ENCODE measurements around the gene SAP25. TPM values are rescaled to one million over a fixed set of nuclear protein-coding genes. Genes with fewer than 3 reads are reported as not detected.

SAP25 gene
- total RNA-seq: 1 to 10 TPM in 3 of 6 experiments, under 1 TPM in 1, not detected in 2; 0.53 to 4.5 (median 2.2) TPM
- long read RNA-seq: 0 reads

DNA sequence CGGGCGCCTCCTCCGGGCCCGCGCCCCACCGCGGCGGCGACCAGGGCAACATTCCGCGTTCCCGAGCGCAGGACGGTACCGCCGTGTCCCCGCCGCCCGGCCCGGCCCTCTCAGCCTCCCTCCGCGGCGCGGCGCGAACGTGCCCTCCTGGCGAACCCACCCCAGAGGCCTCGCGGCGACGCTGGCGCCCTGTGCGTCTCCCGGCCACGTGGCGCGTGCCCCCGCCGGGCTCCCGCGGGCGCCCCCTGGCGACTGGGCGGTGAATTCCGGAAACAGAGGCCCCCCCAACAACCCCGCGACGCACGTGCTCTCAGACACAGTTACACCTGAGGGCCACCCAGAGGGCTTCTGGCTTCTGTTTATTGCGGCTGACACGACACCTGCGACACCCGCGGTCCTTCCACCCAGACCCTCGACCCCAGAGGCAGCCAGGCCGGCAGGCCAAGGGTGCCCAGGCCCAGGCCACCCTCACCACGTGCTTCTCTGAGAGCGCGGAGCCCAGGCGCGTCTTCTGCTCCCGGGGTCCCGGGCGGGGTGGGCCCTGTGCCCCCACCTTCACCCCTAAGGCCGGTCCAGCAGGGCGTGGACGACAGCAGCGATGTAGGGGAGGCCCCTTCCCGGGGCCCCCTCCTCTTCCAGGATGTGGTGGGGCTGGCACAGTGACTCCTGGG, at the start of gene SAP25:
Gene SAP25, minus strand, starts transcription at position 210 of the 671 bp plus-strand sequence. Its CDS starts 158 bp downstream, at position 52.
- H3K27me3 ChIP-seq: no peaks in the 10 kb centered on the region
- peaks cover 0 to 38% (median 7%) of the 10 kb centered on the region in 4 donors for H3K36me3 ChIP-seq
- H3K4me3 ChIP-seq: no peak within 1 kb of the TSS
- peaks cover 0 to 21% (median 9%) of the 10 kb centered on the region in 4 donors for H3K4me1 ChIP-seq
- TF ChIP-seq, protein P1, sequence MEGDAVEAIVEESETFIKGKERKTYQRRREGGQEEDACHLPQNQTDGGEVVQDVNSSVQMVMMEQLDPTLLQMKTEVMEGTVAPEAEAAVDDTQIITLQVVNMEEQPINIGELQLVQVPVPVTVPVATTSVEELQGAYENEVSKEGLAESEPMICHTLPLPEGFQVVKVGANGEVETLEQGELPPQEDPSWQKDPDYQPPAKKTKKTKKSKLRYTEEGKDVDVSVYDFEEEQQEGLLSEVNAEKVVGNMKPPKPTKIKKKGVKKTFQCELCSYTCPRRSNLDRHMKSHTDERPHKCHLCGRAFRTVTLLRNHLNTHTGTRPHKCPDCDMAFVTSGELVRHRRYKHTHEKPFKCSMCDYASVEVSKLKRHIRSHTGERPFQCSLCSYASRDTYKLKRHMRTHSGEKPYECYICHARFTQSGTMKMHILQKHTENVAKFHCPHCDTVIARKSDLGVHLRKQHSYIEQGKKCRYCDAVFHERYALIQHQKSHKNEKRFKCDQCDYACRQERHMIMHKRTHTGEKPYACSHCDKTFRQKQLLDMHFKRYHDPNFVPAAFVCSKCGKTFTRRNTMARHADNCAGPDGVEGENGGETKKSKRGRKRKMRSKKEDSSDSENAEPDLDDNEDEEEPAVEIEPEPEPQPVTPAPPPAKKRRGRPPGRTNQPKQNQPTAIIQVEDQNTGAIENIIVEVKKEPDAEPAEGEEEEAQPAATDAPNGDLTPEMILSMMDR (IDR thresholded peaks at IDR 0.05): peak in 3 of 4 donors; percentile 11 to 19 (median 14)
- TF ChIP-seq POLR2A (IDR thresholded peaks at IDR 0.05): no peak
- intact Hi-C loops (cut with DNase I): loop anchor here in 1 of 2 donors (5.0 kb wide), 1 partner anchor 118 kb away; the partner anchor contains the start of gene GIGYF1
- 85% methylated on average over 9 of the region's 70 CpGs for WGBS (ENCODE audit: insufficient coverage, low coverage, low lambda C conversion rate, missing lambda C conversion rate)
- DNase-seq (no peak), ATAC-seq (no peak)
- H3K9me3 ChIP-seq: no peaks in the 10 kb centered on the region
- peak within 1 kb of the TSS in 2 of 3 donors; percentile 72 to 85 for H3K27ac ChIP-seq

DNA sequence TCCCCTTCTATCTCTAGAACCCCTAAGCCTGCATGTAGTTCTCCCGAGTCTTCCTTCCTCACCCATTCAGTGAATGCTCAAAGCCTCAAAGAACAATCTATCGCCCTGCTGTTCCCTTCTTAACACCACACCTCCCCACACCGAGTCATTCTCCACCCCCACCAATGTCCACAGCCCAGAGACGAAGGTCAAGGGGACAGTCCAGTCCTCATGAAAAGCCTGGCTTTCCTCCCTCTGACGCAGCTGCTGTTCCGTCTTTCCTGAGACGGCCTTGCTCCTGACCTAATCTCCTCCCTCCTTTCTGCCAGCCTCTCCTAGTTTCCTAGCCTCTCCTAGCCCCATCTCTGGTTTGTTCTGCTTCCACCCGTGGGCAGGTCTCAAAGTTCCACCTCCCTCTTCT, 47.9 kb upstream of the SAP25 start:
- peaks cover 0 to 20% (median 6%) of the 10 kb centered on the region in 4 donors for H3K36me3 ChIP-seq
- no peaks in the 10 kb centered on the region for H3K9me3 ChIP-seq
- H3K27ac ChIP-seq: peak overlapping the region in 2 of 3 donors; percentile 32 to 77
- TF ChIP-seq, protein P1 (IDR thresholded peaks at IDR 0.05): no peak
- TF ChIP-seq POLR2A (IDR thresholded peaks at IDR 0.05): no peak
- no peak overlapping the region for H3K4me3 ChIP-seq
- H3K27me3 ChIP-seq: no peaks in the 10 kb centered on the region
- intact Hi-C loops (cut with DNase I): loop anchor here in 1 of 2 donors (10.0 kb wide), 1 partner anchor 63 kb away; no protein-coding TSS in a partner anchor
- WGBS (ENCODE audit: insufficient coverage, low coverage, low lambda C conversion rate, missing lambda C conversion rate): 32% methylated on average over 8 of the region's 8 CpGs
- DNase-seq: peak; percentile 55 to 90 (median 87)
- peaks cover 0 to 40% (median 16%) of the 10 kb centered on the region in 4 donors for H3K4me1 ChIP-seq
- ATAC-seq: peak; percentile 72 to 80 (median 78)

DNA sequence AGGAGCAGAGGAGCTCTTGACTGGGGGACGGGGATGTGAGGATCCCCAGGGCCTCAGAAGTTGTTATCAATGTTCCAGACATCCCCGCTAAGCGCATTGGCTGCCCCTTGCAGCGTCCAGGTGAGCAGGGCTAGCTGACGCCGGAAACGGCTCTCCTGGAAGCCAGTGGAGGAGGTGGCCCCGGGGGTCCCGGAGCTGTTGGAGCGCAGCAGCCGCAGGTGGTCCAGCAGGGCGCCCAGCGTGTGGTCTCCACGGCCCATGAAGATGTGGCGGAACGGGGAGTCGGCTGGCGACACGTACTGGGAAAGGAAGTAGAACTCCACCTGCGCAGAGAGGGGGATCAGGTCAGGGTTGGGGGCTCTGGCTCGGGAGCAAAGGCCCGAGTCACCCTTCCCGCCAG, 47.1 kb upstream of the SAP25 start:
- TF ChIP-seq POLR2A (IDR thresholded peaks at IDR 0.05): no peak
- TF ChIP-seq, protein P1 (IDR thresholded peaks at IDR 0.05): no peak
- Histone ChIP-seq H3K9me3 (no peaks in the 10 kb centered on the region), H3K27me3 (no peaks in the 10 kb centered on the region), H3K4me3 (no peak overlapping the region), H3K4me1 (peaks cover 0 to 35% (median 11%) of the 10 kb centered on the region in 4 donors), H3K36me3 (peaks cover 0 to 16% (median 4%) of the 10 kb centered on the region in 4 donors), H3K27ac (peak overlapping the region in 1 of 3 donors; percentile 77)
- DNase-seq (no peak), ATAC-seq (peak in 1 of 4 donors; percentile 2)
- intact Hi-C loops (cut with DNase I): loop anchor here in 1 of 2 donors (10.0 kb wide), 1 partner anchor 64 kb away; no protein-coding TSS in a partner anchor
- WGBS (ENCODE audit: insufficient coverage, low coverage, low lambda C conversion rate, missing lambda C conversion rate): 88% methylated on average over 16 of the region's 23 CpGs

DNA sequence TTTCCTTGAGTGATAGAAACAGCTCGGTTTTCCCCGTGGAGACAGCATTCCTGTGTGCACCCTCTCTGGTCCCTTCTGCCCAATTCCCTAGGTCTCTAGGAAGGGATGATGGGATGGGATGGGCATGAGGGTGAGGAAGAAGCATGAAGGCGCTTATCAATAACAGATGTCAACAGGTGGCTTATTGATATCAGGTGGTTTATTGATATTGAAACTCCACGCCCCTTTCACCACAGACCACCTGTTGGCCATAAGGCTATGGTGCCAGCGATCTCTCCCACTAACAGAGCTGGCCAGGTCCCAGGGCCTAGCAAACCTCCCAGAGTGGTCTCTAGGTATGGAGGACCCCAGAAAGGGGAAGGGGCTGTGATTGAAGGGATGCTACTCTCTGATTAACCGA, 46.5 kb upstream of the SAP25 start:
- H3K4me1 ChIP-seq: peaks cover 0 to 30% (median 11%) of the 10 kb centered on the region in 4 donors
- ATAC-seq: peak in 1 of 4 donors; percentile 2
- no peaks in the 10 kb centered on the region for H3K27me3 ChIP-seq
- no peak for DNase-seq
- H3K27ac ChIP-seq: no peak overlapping the region
- TF ChIP-seq POLR2A (IDR thresholded peaks at IDR 0.05): no peak
- no peak overlapping the region for H3K4me3 ChIP-seq
- peaks cover 0 to 11% (median 1%) of the 10 kb centered on the region in 4 donors for H3K36me3 ChIP-seq
- H3K9me3 ChIP-seq: no peaks in the 10 kb centered on the region
- intact Hi-C loops (cut with DNase I): loop anchor here in 1 of 2 donors (10.0 kb wide), 1 partner anchor 65 kb away; no protein-coding TSS in a partner anchor
- WGBS (ENCODE audit: insufficient coverage, low coverage, low lambda C conversion rate, missing lambda C conversion rate): 96% methylated on average over 4 of the region's 6 CpGs
